ENCODE results near the gene RFXANK.

- no peak for TF ChIP-seq CTCF (IDR thresholded peaks at IDR 0.05)
- no peak for TF ChIP-seq POLR2AphosphoS5 (IDR thresholded peaks at IDR 0.05)
- TF ChIP-seq EP300 (IDR thresholded peaks at IDR 0.05) = no peak
- no peak for TF ChIP-seq POLR2A (IDR thresholded peaks at IDR 0.05)
Observed at GRCh38 chr19:19176950-19177349, 15.1 kb upstream of the RFXANK start.

Data from gastroesophageal sphincter (tissue), 3 donors.